22Rv1 (cell line): ENCODE data around the gene ERH.
A peak's percentile ranks its signal among the peaks of the same experiment; 100 is the strongest.

Source experiments
- H3K27ac ChIP-seq: fragments of 450-650 bp; 2 replicates; pipeline ENCODE4 v1.5.1; 2017
- ZFX ChIP-seq: fragments of 450-650 bp; IDR thresholded peaks from 2 replicates; pipeline ENCODE4 v1.6.1; 2017; ENCODE audit warnings: antibody characterized with exemption, borderline replicate concordance
- TF ChIP-seq, protein P1 (sequence below): fragments of 450-650 bp; IDR thresholded peaks from 2 replicates; pipeline ENCODE4 v1.5.1; 2017; ENCODE audit warnings: mild to moderate bottlenecking

Gene ERH

DNA sequence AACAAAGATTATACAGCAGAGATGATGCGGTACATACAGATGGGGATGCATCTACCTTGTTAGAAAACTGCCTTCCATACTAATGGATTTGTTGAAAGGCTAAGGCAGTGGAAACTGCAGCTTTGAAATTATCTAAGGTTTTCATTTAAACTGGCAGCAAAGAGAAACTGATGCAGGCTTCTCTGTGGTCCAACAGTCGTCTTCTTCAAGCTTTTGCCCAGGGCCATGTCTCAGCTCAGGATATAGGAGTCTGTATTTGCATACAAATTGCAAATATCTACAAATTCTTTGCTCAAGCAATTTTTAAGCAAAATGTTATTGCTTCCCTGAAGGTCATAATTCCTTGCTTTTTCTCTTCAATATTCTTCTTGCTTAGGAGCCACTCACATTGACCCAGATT, 33.7 kb downstream of the ERH start:
- TF ChIP-seq, protein P1, sequence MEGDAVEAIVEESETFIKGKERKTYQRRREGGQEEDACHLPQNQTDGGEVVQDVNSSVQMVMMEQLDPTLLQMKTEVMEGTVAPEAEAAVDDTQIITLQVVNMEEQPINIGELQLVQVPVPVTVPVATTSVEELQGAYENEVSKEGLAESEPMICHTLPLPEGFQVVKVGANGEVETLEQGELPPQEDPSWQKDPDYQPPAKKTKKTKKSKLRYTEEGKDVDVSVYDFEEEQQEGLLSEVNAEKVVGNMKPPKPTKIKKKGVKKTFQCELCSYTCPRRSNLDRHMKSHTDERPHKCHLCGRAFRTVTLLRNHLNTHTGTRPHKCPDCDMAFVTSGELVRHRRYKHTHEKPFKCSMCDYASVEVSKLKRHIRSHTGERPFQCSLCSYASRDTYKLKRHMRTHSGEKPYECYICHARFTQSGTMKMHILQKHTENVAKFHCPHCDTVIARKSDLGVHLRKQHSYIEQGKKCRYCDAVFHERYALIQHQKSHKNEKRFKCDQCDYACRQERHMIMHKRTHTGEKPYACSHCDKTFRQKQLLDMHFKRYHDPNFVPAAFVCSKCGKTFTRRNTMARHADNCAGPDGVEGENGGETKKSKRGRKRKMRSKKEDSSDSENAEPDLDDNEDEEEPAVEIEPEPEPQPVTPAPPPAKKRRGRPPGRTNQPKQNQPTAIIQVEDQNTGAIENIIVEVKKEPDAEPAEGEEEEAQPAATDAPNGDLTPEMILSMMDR = no peak
- no peak for TF ChIP-seq ZFX

DNA sequence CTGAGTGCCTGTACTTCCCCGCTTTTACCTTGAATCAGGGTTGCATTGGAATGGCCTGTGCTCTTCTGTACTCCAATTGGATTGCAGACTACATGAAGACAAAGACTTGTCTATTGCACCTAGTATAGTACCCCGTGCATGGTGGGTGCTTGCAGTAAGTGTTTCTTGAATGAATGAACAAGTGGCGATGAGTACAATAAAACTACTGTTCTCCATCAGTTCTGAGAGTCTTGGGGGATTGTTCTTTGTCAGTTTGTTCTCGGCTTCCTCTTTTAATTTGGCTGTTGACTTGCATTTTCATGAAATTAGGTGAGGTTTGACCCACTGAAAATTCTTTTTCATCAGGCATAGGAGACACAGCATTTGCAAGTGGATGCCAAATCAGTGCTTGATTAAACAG, 34.1 kb downstream of the ERH start:
- TF ChIP-seq, protein P1 = no peak
- TF ChIP-seq ZFX = no peak
- H3K27ac ChIP-seq = no peak overlapping the region

More for the DNA sequence above, 33.7 kb downstream of the ERH start:
- no peak overlapping the region for H3K27ac ChIP-seq

DNA sequence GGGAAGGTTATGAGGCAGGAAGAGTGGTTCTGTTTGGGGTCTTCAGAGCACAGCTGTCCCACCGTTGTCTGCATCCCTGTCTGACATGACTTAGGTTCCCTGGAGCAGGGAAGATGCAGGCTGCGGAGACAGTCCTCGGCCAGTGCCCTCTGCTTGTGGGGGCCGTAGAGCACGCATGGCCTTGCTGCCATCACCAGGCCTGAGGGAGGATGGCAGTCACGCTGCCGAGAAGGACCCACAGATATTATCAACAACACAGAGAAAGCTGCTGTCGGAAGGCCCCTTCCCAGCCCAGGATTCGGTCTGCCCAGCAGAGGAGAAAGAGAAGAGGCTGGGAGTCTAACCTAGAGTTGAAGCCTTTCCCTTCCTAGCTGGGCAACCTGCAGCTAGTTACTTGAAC, 35.0 kb downstream of the ERH start:
- H3K27ac ChIP-seq = no peak overlapping the region
- no peak for TF ChIP-seq ZFX
- TF ChIP-seq, protein P1 = no peak

DNA sequence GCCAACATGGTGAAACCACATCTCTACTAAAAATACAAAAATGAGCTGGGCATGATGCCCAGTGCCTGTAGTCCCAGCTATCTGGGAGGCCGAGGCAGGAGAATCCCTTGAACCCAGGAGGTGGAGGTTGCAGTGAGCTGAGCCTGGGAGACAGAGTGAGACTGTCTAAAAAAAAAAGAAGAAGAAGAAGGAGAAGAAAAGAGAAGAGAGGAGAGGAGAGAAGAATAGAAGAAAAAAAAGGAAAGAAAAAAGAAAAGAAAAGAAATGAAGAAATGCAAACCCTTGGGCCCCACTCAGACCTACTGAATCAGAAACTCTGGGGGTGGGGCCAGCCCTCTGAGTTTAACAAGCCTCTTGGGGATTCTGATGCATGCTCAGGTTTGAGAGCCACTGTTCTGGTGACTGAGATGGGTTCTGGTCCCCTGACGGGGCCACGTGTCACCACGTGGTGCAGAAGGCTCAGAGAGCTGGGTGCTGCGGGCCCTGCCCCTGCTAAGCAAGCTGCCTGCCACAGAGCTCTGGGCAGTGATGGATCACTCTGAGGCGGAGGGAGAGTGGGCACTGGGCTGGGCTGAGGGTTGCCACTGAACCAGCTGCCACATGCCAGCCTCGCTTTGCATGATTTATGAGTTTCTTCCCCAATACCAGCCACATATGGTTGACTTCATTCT, 37.5 kb downstream of the ERH start:
- TF ChIP-seq ZFX = no peak
- TF ChIP-seq, protein P1 = no peak
- no peak overlapping the region for H3K27ac ChIP-seq

DNA sequence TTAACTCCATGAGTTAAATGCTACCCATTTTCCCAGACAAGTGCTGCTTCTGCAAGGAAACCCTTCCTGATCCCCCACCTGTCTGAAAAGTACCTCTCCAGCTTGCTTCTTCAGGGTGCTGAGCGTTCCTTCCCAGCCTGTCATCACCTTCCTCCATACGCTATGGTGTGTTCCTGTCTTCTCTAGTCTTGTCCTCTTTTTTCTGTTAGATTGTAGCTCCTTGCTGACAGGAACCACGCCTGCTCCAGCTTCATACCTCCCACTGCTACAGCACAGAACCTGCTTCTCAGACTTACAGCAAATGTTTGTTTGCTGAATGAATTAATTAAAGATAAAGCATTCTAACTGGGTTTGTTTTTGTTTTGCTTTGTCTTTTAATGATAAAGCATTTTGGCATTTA, 39.1 kb downstream of the ERH start:
- no peak overlapping the region for H3K27ac ChIP-seq
- TF ChIP-seq, protein P1 = no peak
- TF ChIP-seq ZFX = no peak

DNA sequence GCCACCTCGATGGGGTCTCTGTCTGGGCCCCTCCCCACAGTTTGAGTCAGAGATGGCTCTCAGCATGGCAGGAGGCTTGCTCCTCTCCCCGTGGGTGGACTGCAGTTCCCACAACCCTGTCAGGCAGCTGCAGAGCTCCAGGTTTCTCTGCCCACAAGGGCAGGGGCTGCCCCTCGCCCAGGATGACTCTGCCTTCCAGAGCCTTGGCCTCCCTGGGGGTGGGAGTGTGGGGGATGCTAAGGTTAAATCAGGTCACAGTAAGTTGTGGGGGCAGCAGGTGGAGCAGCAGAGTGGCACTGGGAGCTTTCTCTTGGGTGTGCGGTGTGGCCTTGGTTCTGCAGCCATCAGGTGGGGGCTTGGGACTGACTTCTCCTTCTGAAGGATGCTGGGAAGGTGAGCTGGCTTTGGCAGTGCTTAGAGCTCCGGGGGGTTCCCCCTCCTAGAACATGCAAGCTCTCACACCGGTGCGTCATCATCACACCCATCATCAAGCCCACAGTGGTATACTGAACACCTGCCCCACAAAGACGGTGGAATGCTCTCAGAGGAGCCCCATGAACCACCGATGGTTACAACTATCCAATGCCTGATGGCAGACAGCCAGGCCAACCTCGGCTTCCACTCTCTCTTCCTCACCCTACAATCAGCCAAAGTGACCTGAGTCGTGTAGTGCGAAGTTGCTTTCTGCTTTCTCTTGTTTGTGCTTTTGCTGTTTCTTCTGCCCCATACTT, 39.7 kb downstream of the ERH start:
- TF ChIP-seq ZFX = no peak
- TF ChIP-seq, protein P1 = no peak
- peak overlapping the region; percentile 55; the same call in 1 of the 2 replicates for H3K27ac ChIP-seq

DNA sequence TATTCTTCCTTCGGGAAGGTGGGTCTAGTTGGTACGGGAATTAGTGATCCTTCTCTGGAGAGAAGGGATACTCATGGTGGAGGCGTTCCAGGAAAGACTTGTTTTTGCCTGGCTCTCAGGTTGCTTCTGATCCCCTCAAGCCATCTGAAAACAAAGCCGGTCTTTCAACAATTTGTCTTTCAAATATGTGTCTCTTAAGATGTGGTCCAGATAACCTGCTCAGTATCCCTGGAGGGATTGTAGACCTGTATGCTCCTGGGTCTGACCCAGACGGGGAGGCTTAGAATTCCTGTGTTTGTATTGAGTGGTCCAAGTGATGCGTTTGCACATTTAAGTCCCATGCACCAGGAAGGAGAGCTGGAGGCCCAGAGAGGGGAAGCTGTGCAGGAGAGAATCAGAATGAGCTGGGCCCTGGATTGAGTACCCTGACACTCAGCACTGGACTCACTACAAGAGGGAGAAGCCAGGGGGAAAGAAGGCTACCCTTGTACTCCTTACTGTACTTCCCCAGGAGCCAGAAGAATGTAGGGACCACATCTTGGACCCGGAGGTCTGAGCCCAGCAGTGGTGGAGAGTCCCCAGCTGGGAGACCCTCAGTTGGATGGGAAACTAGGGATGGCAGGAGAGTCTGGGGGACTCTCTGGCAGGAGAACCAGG, 40.4 kb downstream of the ERH start:
- TF ChIP-seq ZFX = no peak
- TF ChIP-seq, protein P1 = no peak

More for the DNA sequence above, 40.4 kb downstream of the ERH start:
- peak overlapping the region; percentile 55 for H3K27ac ChIP-seq
